Urothelium cell line (cell line): ENCODE measurements around the gene OR10A2.
"Not testable (repeated sequence)": the region's sequence is repeated elsewhere in the genome, so short reads cannot be mapped to it uniquely, and the experiment has no call there.

Experiments
- DNase-seq: peaks from one replicate; pipeline ENCODE4 v3.0.0; 2011; ENCODE audit warnings: low spot score, mixed read lengths
- FAIRE-seq: peaks from 2 replicates; lab custom pipeline; 2011; peaks lifted over from hg19 to GRCh38; lab: Jason Lieb, UNC

OR10A2 gene

DNA sequence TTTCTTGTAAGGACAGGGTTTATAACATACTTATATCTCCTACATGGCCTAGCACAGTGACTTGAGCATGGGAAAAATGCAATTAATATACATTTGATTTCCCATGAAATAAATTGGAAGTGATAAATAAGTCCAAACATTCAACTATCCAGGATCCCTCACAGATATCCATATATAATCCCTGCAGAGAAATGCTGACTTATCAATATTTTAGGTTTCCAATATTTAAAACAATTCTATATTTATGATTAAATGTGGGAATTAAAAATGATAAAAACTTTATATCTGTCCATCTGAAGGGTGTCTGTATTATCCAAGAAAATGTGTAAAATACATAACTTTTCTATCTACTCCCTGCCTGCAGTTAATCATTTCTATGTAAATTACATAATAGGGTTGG is 19.9 kb downstream of the OR10A2 start:
- FAIRE-seq (no peak), DNase-seq (no peak)

DNA sequence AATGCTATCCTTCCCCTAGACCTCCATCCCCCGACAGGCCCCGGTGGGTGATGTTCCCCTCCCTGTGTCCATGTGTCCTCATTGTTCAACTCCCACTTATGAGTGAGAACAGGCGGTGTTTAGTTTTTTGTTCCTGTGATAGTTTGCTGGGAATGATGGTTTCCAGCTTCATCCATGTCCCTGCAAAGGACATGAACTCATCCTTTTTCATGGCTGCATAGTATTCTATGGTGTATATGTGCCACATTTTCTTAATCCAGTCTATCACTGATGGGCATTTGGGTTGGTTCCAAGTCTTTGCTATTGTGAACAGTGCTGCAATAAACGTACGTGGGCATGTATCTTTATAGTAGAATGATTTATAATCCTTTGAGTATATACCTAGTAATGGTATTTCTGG is 24.9 kb downstream of the OR10A2 start:
- DNase-seq, FAIRE-seq: not testable (repeated sequence)

DNA sequence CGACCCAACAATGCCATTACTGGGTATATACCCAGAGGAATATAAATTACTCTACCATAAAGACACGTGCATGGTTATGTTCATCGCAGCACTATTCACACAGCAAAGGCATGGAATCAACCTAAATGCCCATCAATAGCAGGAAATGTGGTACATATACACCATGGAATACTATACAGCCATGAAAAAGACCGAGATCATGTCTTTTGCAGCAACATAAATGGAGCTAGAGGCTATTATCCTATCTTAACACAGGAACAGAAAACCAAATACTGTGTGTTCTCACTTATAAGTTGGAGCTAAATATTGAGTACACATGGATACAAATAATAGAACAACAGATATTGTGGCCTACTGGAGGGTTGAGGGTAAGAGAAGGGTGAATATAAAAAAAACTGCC is 26.0 kb downstream of the OR10A2 start:
- FAIRE-seq (no peak), DNase-seq (no peak)

DNA sequence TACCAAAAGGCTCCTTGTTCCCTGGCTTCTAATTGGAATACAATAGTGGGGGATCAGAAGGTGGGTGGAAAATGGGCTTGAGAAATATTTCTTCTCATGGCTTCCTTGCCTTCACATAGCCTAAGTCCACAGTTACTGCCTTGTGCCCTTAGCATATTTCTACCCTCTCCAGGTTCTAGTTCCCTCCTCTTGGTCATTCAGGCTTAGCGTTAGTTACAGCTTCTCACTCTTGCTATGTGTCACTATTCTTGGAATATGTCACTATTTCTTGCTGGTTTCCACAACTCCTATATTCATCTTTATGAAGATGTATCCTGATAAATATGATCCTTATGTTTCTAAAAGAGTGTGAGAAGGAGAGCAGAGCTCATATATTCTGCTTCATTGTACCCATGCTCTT is 27.0 kb downstream of the OR10A2 start:
- FAIRE-seq (no peak), DNase-seq (no peak)

DNA sequence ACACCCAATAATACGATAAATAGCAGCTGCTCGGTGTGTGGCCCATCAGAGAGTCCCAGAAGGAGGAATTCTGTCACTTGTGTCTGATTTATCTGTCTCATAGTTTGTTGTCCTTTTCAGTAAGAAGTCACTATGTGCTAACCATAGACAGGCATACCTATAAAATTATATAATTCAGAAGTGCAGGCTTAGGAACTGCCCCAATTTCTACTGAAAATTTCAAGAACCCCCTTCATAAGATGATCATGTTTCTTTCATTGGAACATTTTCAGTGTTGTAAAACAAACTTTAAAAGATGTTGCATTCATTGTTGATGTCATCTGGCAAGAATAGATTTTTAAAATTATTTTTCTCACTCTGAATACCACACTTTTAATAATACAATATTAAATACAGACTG is 29.5 kb downstream of the OR10A2 start, which contains the start of gene OR2D2:
OR2D2 (minus strand) TSS at position 101 of the 400 bp plus-strand sequence; CDS start at position 101, 0 bp downstream.
- no peak for FAIRE-seq
- DNase-seq, result no peak

DNA sequence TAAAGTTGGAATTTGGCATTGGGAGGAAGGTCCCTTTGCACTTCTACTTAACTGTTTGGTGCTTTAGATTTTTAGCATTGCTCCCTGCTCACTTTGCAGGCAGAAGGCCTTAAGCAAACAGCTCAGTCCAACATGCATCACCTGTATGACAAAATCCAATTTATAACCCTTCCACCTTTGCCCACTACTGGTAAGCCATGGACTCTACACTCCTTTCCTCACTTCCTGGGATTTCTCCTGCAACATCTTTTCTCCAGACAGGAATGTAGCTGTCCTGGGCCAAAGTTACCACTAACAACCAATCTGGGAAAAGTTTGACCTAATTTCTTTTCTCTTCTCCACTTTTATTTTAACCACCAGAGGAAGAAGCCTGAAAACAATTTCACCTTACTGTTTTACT is 31.2 kb downstream of the OR10A2 start:
- FAIRE-seq (no peak), DNase-seq (no peak)

DNA sequence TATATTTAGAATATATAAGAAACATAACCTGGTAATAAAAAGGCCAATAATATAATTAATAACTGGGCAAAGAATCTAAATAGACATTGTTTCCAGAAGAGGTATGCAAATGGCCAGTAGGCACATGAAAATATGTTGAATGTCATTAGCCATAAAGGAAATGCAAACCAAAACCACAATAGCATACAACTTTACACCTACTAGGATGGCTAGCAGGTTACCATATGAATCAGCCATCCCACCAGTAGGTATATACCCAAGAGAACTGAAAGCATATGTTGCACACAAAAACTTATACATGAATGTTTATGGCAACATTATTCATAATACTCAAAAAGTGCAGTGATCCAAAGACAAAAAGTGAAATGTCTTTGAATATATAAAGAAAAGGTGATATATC is 32.2 kb downstream of the OR10A2 start:
- DNase-seq, result no peak
- FAIRE-seq, result no peak

DNA sequence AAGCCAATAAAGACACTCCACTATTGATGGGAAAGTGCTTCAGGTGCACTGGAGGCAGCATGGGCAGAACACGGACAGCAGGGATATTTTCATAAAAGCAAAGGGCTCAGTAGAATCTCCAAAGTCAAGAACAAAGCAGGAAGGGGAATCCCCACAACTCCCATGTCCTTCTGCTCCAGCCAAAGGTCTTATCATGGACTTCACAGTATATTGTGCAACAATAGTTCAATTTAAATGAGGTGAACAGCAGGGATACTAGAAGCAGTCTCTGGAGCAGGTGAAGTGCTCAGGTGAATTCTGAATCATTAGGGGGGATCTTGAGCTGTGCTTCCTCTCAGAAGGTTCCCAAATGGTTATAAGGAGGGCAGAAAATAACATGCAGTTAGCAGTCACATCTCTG is 36.1 kb downstream of the OR10A2 start:
- DNase-seq, result no peak
- FAIRE-seq, result no peak

DNA sequence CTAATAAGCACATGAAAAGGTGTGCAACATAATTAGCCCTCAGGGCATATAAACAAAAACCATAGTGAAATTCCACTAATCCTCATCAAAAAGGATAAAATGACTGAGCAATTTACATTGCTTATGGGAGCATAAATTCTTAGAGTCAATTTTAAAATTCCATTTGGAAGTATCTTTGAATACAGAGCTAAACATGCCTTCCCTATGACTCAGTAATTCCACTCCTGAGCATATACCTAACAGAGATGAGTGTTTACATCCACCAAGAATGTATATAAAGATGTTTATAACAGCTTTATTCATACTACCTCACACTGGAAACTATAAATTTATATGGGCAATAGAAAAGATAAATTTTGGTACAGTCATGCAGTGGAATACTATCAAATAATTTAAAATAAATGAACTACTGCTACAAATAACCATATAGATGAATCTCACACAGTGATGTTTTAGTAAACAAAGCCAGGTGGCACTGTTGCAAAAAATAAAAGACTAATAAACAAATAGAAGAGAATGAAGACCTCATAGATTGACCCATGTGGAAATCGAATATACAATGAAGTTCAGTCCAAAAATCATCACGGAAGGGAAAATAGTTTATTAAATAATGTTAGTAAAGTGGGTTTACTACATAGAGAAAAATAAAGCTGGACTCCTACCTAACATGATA is 37.6 kb downstream of the OR10A2 start:
- no peak for FAIRE-seq
- DNase-seq, result no peak

DNA sequence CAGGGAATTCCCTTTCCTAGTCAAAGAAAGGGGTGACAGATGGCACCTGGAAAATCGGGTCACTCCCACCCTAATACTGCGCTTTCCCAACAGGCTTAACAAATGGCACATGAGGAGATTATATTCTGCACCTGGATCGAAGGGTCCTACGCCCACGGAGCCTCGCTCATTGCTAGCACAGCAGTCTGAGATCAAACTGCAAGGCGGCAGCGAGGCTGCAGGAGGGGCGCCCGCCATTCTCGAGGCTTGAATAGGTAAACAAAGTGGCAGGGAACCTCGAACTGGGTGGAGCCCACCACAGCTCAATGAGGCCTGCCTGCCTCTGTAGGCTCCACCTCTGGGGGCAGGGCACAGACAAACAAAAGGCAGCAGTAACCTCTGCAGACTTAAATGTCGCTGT is 41.9 kb downstream of the OR10A2 start:
- DNase-seq, FAIRE-seq: not testable (repeated sequence)

DNA sequence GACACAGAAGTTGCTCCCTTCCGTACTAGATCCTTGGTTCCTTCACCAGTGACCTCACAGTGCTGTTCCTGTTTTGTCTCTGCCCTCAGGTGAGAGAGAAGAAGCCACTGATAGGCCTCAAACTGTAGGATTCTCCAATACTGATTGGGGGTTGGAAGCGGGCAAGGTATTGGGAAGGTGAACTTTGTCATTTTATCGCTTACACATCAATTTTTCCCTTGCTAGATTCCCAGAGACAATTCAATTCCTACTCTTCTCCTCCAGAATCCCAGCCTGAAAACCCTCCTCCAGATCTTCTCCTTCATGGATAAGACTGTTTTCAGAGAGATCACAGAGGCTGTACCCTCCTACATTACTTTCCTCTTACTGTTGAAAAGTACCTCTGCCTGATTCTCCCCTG is 48.5 kb downstream of the OR10A2 start:
- FAIRE-seq, result no peak
- no peak for DNase-seq

DNA sequence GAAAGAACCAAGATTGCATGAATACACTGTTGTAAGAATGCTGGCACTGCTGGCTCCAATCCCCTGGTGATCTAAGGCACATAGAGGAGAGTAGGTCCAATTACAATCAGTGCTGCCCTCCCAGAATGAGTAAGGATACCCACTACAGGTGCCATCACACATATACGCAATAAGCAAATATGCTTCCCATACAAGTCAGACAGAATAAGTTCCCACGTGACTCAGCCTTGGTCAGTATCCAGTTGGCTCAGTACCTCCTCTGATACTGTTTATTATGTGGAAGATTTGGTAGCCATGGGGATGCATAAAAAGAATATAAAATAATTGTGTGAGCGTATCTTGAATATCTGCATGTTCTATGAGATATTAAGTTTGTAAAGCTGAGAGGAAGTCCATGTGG is 49.1 kb downstream of the OR10A2 start:
- DNase-seq, result no peak
- no peak for FAIRE-seq

DNA sequence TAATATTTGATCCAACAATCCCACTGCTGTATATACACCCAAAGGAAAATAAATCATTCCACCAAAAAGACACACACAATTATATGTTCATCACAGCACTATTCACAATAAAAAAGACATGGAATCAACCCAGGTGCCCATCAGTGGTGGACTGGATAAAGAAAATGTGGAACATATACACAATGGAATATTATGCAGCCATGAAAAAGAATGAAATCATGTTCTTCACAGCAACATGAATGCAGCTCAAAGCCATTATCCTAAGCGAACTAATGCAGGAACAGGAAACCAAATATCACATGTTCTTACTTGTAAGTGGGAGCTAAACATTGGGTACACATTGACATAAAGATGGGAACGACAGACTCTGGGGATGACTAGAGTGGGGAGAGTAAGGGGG is 56.8 kb downstream of the OR10A2 start:
- FAIRE-seq (no peak), DNase-seq (no peak)

DNA sequence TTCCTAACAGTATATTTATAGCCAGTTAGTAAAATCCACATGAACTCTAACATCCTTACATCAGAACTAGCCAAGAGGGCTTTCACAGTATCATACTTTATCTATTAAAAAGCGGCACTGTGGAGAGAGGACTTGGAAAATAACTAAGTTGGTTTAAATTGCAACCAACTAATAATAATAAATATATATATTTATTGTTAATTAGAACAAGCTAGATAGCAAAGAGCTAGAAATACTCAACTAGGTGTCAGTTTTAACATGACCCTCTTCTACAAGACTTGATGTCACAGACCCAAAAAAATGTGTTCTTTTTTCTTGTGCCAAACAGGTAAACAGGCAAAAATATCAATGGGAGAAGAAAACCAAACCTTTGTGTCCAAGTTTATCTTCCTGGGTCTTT is 57.8 kb downstream of the OR10A2 start, which contains the start of gene OR2D3:
OR2D3 (plus strand) TSS at position 301 of the 400 bp plus-strand sequence; CDS start at position 301, 0 bp downstream.
- DNase-seq, result no peak
- FAIRE-seq, result no peak
